NCI-H524 (cell line): ENCODE results near the gene NCR3LG1.

Experiments used
- DNase-seq, 2 experiments: peaks; one replicate each; lab custom pipeline; 2025; lab: John Stamatoyannopoulos, UW

Gene NCR3LG1

GRCh38 chr11:17351510-17352176 lies at the start of gene NCR3LG1:
Gene NCR3LG1, plus strand, starts transcription at chr11:17351800. Its CDS starts 170 bp downstream, at chr11:17351970.
- peak; percentile 22 to 50 for DNase-seq

- no peak for DNase-seq
Measured at GRCh38 chr11:17313349-17314231, 38.0 kb upstream of the NCR3LG1 start.

- DNase-seq: peak; percentile 5 to 66
Measured at GRCh38 chr11:17314232-17314547, 37.4 kb upstream of the NCR3LG1 start.

- no peak for DNase-seq
Measured at GRCh38 chr11:17314904-17315426, 36.6 kb upstream of the NCR3LG1 start.

GRCh38 chr11:17328871-17329494 lies 22.6 kb upstream of the NCR3LG1 start:
- peak; percentile 21 to 64 for DNase-seq

GRCh38 chr11:17331669-17332068 lies 19.9 kb upstream of the NCR3LG1 start:
- no peak for DNase-seq

GRCh38 chr11:17333799-17334586 lies 17.6 kb upstream of the NCR3LG1 start:
- no peak for DNase-seq

GRCh38 chr11:17343257-17343656 lies 8.3 kb upstream of the NCR3LG1 start:
- DNase-seq: no peak

- DNase-seq: no peak
Measured at GRCh38 chr11:17343907-17344306, 7.7 kb upstream of the NCR3LG1 start.

- no peak for DNase-seq
Measured at GRCh38 chr11:17347676-17348075, 3.9 kb upstream of the NCR3LG1 start.

GRCh38 chr11:17350455-17351171 lies 987 bp upstream of the NCR3LG1 start:
- DNase-seq: no peak

GRCh38 chr11:17351172-17351509 lies 459 bp upstream of the NCR3LG1 start:
- no peak for DNase-seq

- peak; percentile 61 to 71 for DNase-seq
Measured at GRCh38 chr11:17352950-17353820, 1.6 kb downstream of the NCR3LG1 start.

GRCh38 chr11:17353821-17354600 lies 2.4 kb downstream of the NCR3LG1 start:
- DNase-seq: no peak

GRCh38 chr11:17354601-17354991 lies 3.0 kb downstream of the NCR3LG1 start:
- peak; percentile 26 to 69 for DNase-seq

GRCh38 chr11:17366495-17366894 lies 14.9 kb downstream of the NCR3LG1 start:
- peak in 1 of 2 experiments; percentile 38 for DNase-seq

- DNase-seq: no peak
Measured at GRCh38 chr11:17368551-17368950, 17.0 kb downstream of the NCR3LG1 start.

GRCh38 chr11:17369094-17369493 lies 17.5 kb downstream of the NCR3LG1 start:
- peak in 1 of 2 experiments; percentile 49 for DNase-seq

GRCh38 chr11:17369684-17370243 lies 18.2 kb downstream of the NCR3LG1 start:
- no peak for DNase-seq
